ENCODE results near the gene ASTN1.

The ASTN1 gene

DNA sequence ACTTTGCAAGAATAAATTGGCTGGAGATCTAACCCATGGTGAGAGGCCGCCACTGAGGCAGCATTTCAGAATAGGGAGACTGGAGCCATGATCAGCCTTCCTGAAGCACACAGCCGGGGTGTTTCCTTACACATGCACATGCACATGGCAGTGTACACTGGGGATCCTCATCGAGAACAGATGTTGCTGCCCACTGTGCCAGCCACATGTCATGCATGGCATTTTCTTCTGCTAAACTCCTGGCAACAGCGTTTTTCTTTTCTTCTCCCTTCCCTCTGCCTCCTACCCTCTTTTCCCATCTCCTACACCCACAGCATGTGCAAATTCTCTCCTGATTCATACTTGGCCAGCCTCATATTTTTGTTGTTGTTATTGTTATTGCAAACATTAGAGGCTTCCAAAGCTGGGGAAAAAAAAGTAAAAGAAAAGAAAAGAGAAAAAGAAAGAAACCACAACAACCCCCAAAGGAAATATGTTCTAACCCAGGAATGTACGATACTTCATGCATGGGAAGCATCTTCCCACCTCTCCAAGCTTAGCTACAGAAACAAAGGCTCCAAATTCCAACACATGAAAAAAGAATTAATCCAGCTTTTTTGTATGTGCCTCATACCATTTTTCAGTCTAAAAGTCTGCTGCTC, 344.0 kb downstream of the ASTN1 start:
- no peak for DNase-seq

DNA sequence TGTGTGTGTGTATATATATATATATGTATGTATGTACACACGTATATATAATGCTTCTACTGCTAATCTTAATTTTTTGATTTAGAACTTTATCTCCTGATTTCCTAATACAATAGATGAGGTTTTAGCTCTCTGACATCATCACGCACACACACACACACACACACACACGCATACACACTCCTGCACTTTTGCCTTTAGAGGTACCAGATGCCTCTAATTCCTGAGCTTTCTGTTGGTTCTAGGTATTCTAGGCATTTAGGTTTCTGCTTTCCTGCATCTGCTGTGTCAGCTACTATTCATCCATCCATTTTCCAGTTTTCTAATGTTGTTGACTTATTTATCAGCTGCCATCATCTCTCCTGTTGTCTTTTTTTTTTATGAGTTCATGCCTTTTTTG, 348.3 kb downstream of the ASTN1 start:
- DNase-seq, result no peak

DNA sequence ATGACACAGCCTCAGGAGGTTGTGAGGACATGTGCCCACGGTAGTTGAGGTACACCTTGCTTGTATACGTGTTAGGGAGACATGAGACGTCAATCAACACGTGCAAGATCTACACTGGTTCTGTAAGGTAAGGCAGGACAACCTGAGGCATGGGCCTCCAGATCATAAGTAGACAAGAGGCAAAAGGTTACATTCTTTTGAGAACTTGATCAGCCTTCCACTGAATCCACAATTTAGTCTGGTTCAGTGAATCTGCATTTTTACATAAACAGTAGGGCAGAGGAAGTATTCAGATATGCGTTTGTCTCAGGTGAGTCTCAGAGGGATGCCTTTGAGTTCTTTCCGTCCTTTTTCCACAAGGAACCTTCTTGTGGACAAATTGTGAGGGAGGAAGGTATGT, 348.9 kb downstream of the ASTN1 start:
- no peak for DNase-seq

DNA sequence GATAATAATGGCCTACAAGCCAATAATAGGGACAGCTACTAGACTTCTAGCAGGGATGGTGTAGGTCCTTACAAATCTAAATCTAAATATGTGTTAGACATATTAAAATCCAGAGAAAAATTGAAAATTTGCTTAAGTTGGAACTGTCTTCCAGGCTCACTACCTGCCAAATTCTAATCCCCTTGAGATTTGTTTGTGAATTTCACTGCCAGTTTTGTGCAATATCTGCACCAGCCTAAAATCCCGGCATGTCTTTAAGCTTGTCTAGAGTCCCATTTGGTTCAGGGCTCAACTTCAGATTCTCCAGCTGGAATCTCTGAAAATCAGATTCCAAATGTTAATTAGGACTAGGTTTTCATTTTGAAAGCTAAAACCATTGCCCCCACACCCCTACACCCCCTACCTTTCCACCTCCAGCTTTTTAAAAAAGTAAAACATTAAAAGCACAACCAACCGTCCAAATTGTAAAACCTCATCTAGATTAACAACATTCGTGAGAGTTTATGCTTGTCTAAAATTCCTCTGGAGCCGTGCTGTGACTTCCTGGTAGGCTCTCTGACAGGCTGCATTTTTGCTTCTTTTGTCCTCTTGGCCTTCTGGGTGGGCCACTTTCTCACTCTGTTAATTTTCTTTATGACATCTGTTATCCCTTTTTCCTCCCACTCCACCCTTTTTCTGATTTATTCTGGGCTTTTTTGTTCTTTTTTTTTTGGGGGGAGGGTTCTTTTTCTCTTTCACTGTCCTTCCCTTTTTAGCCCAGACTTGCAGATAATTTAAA, 352.8 kb downstream of the ASTN1 start:
- no peak for DNase-seq

DNA sequence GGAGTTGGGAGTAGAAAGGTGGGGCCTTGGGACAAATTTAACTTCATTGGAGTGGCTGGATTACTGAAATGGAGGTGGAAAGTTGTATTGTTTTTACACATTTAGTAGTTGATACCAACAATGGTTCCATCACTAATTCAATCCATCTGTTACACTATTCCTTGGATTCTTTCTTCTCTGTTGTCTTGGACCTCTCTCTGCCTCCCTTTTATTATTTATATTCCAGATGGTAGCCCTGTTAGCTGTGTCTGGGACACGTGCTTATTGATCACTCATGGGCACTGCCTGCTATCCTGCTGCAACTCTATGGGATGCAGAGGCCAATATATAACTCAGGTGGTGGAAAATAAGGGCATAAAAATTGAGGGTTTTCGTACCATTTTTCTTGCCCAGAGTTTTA, 355.2 kb downstream of the ASTN1 start:
- DNase-seq, result no peak

Measured in islet precursor cell (in vitro differentiated cells).